HepG2 (cell line): ENCODE data around the gene EPB41L5. TPM values are rescaled to one million over a fixed set of nuclear protein-coding genes. Genes with fewer than 3 reads are reported as not detected.

Experiments used
- ATAC-seq: fragments of 200-7000 bp; cut with Tn5 transposase; 3 replicates; pipeline ENCODE4 v1.9.1; 2020; ENCODE audit warnings: mild to moderate bottlenecking, moderate library complexity
- BruUV-seq: library from RNA; stranded (reverse); fragments of 400-500 nt; replicated peaks from 2 replicates; lab custom pipeline; 2021; lab: Mats Ljungman, UMichigan
- CTCF ChIA-PET: fragments of 300-600 bp; formaldehyde crosslinking; extraction: SDS; loops from one replicate; lab custom pipeline; 2021; ENCODE audit warnings: low total read pairs, inconsistent platforms, low intra/inter-chr PET ratio; lab: Yijun Ruan, JAX
- POLR2A ChIA-PET: fragments of 350-600 bp; sonication (Branson Sonifier 250); formaldehyde crosslinking; loops from one replicate; lab custom pipeline; 2020; ENCODE audit warnings: antibody characterized with exemption, inconsistent platforms; lab: Yijun Ruan, JAX
- DNase-seq: peaks from one replicate; pipeline ENCODE4 v3.0.0-alpha.2; 2015; ENCODE audit warnings: low spot score
- FAIRE-seq: peaks from 3 replicates; lab custom pipeline; 2011; peaks lifted over from hg19 to GRCh38; lab: Jason Lieb, UNC
- H2AFZ ChIP-seq: one replicate; pipeline ENCODE4 v1.6.1; 2011; ENCODE audit warnings: low read length, inconsistent platforms
- H3K27ac ChIP-seq: fragments of 300-600 bp; 3 replicates; pipeline ENCODE4 v1.8.0; 2011; ENCODE audit warnings: mixed run types, mild to moderate bottlenecking, mixed read lengths, low read length, inconsistent platforms; ENCODE audit not compliant: insufficient read depth; ENCODE audit errors: extremely low read length
- H3K27me3 ChIP-seq, 2 experiments: fragments of 200-600 bp in 1 of 2; 2 replicates in 1 of 2; 3 replicates in 1 of 2; pipeline versions ENCODE4 v1.6.0 to v1.8.0; 2011; ENCODE audit warnings: low read length in 2 of 2, mild to moderate bottlenecking in 2 of 2, moderate library complexity in 2 of 2, inconsistent platforms in 1 of 2; ENCODE audit not compliant: insufficient read depth in 2 of 2, control insufficient read depth in 1 of 2
- H3K36me3 ChIP-seq, 2 experiments: fragments of 200-600 bp in 1 of 2; replicated peaks in 1 of 2; 2 replicates in 1 of 2; 3 replicates in 1 of 2; pipeline versions ENCODE4 v1.5.1 to v1.8.0; 2011; ENCODE audit warnings: low read length in 2 of 2, inconsistent platforms in 1 of 2; ENCODE audit not compliant: insufficient read depth in 2 of 2, control insufficient read depth in 1 of 2
- H3K4me1 ChIP-seq: 2 replicates; pipeline ENCODE4 v1.5.1; 2012; ENCODE audit warnings: low read length, inconsistent platforms; ENCODE audit not compliant: insufficient read depth
- H3K4me2 ChIP-seq: 2 replicates; pipeline ENCODE4 v1.6.0; 2011; ENCODE audit warnings: low read depth, low read length, inconsistent platforms
- H3K4me3 ChIP-seq, 3 experiments: fragments of 200-600 bp in 1 of 3; sonication (generic), shearing (Covaris generic) in 1 of 3; replicated peaks in 1 of 3; 2 replicates each; pipeline ENCODE4 v1.5.1; 2011 to 2016; ENCODE audit warnings: low read length in 3 of 3, inconsistent platforms in 2 of 3, low read depth in 2 of 3, mild to moderate bottlenecking in 2 of 3, control low read depth in 1 of 3, mixed read lengths in 1 of 3; ENCODE audit not compliant: insufficient read depth in 1 of 3
- H3K79me2 ChIP-seq: one replicate; pipeline ENCODE4 v1.6.1; 2011; ENCODE audit warnings: low read length, inconsistent platforms; ENCODE audit not compliant: insufficient read depth
- H3K9ac ChIP-seq: 2 replicates; pipeline ENCODE4 v1.6.0; 2011; ENCODE audit warnings: mild to moderate bottlenecking, low read depth, low read length, inconsistent platforms; ENCODE audit not compliant: insufficient read depth
- H3K9me3 ChIP-seq: 2 replicates; pipeline ENCODE4 v1.5.1; 2012; ENCODE audit warnings: mild to moderate bottlenecking, low read length
- H4K20me1 ChIP-seq: 2 replicates; pipeline ENCODE4 v1.6.0; 2011; ENCODE audit warnings: inconsistent platforms, mild to moderate bottlenecking, low read length, moderate library complexity; ENCODE audit not compliant: insufficient read depth
- CBFB ChIP-seq: sonication (generic); formaldehyde crosslinking; IDR thresholded peaks from 2 replicates; pipeline ENCODE4 v1.4.0; 2020; ENCODE audit warnings: missing genetic modification reagents
- CBX2 ChIP-seq, 2 experiments: fragments of 200-600 bp in 1 of 2; sonication (generic); formaldehyde crosslinking in 1 of 2; IDR thresholded peaks; 2 replicates each; pipeline versions ENCODE4 v1.7.0 to v1.8.1; 2018 to 2022; ENCODE audit warnings: low read depth in 2 of 2, low read length in 1 of 2, mild to moderate bottlenecking in 1 of 2, missing genetic modification reagents in 1 of 2
- IKZF1 ChIP-seq: fragments of 450-650 bp; IDR thresholded peaks from 2 replicates; pipeline ENCODE4 v1.7.1; 2016
- MIER2 ChIP-seq: IDR thresholded peaks from 2 replicates; pipeline ENCODE4 v1.6.1; 2016; ENCODE audit warnings: missing biosample characterization, missing genetic modification reagents
- MTA1 ChIP-seq: sonication (generic); formaldehyde crosslinking; IDR thresholded peaks from 2 replicates; pipeline ENCODE4 v1.4.0; 2020; ENCODE audit warnings: missing genetic modification reagents, mild to moderate bottlenecking, borderline replicate concordance
- REL ChIP-seq: sonication (generic); formaldehyde crosslinking; conservative IDR thresholded peaks from 2 replicates; pipeline ENCODE4 v1.8.0; 2022; ENCODE audit warnings: mild to moderate bottlenecking, missing genetic modification reagents, moderate library complexity
- SNAPC2 ChIP-seq: sonication (generic); formaldehyde crosslinking; IDR thresholded peaks from 2 replicates; pipeline ENCODE4 v1.8.1; 2022; ENCODE audit warnings: mild to moderate bottlenecking, missing genetic modification reagents
- SP2 ChIP-seq: sonication (generic); formaldehyde crosslinking; IDR thresholded peaks from 2 replicates; pipeline ENCODE4 v1.5.1; 2020; ENCODE audit warnings: mild to moderate bottlenecking, missing genetic modification reagents
- ZMYM2 ChIP-seq: sonication (generic); formaldehyde crosslinking; IDR thresholded peaks from 2 replicates; pipeline ENCODE4 v1.8.0; 2022; ENCODE audit warnings: mild to moderate bottlenecking, missing genetic modification reagents
- ZNF557 ChIP-seq: sonication (generic); formaldehyde crosslinking; IDR thresholded peaks from 2 replicates; pipeline ENCODE4 v1.4.0; 2020; ENCODE audit warnings: missing genetic modification reagents
- WGBS: methylation state at CpG from one replicate; pipeline ENCODE4 v1.1.6; 2017; ENCODE audit warnings: low lambda C conversion rate; 5-methylcytosine and 5-hydroxymethylcytosine counted together
- in situ Hi-C: cut with HindIII; loops from 2 replicates; pipeline ENCODE4 v1.10.0; 2017; ENCODE audit warnings: low pct_unique_long_range_greater_than_20kb; ENCODE audit not compliant: extremely low pct_ligation_motif_present
- intact Hi-C: fragments of 100-400 bp; cut with micrococcal nuclease; formaldehyde crosslinking; loops from one replicate; pipeline ENCODE4 v1.10.0; 2022; ENCODE audit not compliant: unreplicated experiment
- polyA plus RNA-seq, 8 experiments: library from polyadenylated mRNA; depleted of rRNA in 3 of 8; stranded (reverse) in 7 of 8; unstranded in 1 of 8; fragments of >200 nt; fragmentation: Illumina TruSeq in 4 of 8; extraction: Trizol in 4 of 8; gene quantifications; 2 replicates each; pipeline versions ENCODE4 v1.2.1 to v1.2.3, GENCODE V29; 2011 to 2016; ENCODE audit warnings: low read depth in 4 of 8, missing spikeins in 1 of 8, mixed read lengths in 1 of 8; ENCODE audit not compliant: insufficient read depth in 1 of 8
- total RNA-seq, 5 experiments: library from RNA; depleted of rRNA; stranded (reverse); fragments of >200 nt; fragmentation: Illumina TruSeq; extraction: Trizol; gene quantifications; 2 replicates each; pipeline ENCODE4 v1.2.3, GENCODE V29; 2016; ENCODE audit warnings: low read depth in 1 of 5
- TF ChIP-seq, protein P1 (sequence below): sonication (generic); formaldehyde crosslinking; IDR thresholded peaks from 2 replicates; pipeline ENCODE4 v1.8.1; 2023; ENCODE audit warnings: missing genetic modification reagents, inconsistent platforms, borderline replicate concordance
- TF ChIP-seq, protein P2 (sequence below): sonication (generic); formaldehyde crosslinking; IDR thresholded peaks from 2 replicates; pipeline ENCODE4 v1.9.0; 2022; ENCODE audit warnings: low read depth, missing genetic modification reagents
- TF ChIP-seq, protein P3 (sequence below): sonication (generic); formaldehyde crosslinking; IDR thresholded peaks from 2 replicates; pipeline ENCODE4 v1.5.1; 2020; ENCODE audit warnings: missing genetic modification reagents, mild to moderate bottlenecking, borderline replicate concordance
- TF ChIP-seq, protein P4 (sequence below): sonication (generic); formaldehyde crosslinking; IDR thresholded peaks from 2 replicates; pipeline ENCODE4 v1.4.0; 2020; ENCODE audit warnings: missing genetic modification reagents, mild to moderate bottlenecking, borderline replicate concordance
- TF ChIP-seq, protein P5 (sequence below): IDR thresholded peaks from 2 replicates; pipeline ENCODE4 v1.6.1; 2016; ENCODE audit warnings: low read depth
- TF ChIP-seq, protein P6 (sequence below): sonication (generic); formaldehyde crosslinking; IDR thresholded peaks from 2 replicates; pipeline ENCODE4 v1.8.1; 2022; ENCODE audit warnings: mild to moderate bottlenecking, missing genetic modification reagents

Gene EPB41L5
- total and polyA plus RNA-seq, 2 of the 13 experiments (the other 11 are each of a cell fraction or from before 2014, with no cell fraction given), result 40.5 to 47.5 TPM

DNA sequence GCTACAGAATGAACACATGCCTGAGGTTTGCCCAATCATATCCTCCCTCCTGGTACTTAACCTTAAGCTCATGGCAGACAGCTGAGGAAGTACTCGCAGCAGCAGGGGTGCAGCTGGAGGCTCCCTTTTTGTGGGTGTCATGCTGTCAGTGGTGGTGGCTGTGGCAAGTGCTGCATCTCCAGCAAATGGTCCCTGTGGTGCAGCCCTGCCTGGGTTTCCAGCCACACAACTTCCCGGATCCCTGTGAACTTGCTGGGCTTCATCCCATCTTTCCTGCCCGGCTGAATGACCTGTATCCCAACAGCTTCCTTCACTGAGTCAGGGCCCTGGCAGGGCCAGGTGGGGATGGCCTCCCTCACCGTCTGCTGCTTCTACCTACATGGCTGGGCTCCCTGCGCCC lies 205.3 kb downstream of the EPB41L5 start:
- Histone ChIP-seq H3K9ac (no peak overlapping the region), H2AFZ (no peak overlapping the region), H3K27me3 (no peaks in the 10 kb centered on the region), H3K9me3 (no peaks in the 10 kb centered on the region), H3K27ac (no peak overlapping the region), H3K79me2 (no peaks in the 10 kb centered on the region), H3K36me3 (no peaks in the 10 kb centered on the region), H4K20me1 (no peaks in the 10 kb centered on the region), H3K4me2 (no peak overlapping the region), H3K4me1 (peaks cover 15% of the 10 kb centered on the region), H3K4me3 (no peak overlapping the region)
- ChIA-PET POLR2A (no interaction called here), CTCF (no interaction called here)
- FAIRE-seq (no peak), ATAC-seq (no peak), DNase-seq (no peak)
- BruUV-seq, result no TSS peak
- 83% methylated on average over 4 of the region's 5 CpGs for WGBS
- intact Hi-C loops (no loop called here), in situ Hi-C loops (no loop called here)
- TF ChIP-seq MTA1, result no peak
- TF ChIP-seq REL (CRISPR knock-in tag), result no peak
- no peak for TF ChIP-seq IKZF1
- TF ChIP-seq, protein P1, sequence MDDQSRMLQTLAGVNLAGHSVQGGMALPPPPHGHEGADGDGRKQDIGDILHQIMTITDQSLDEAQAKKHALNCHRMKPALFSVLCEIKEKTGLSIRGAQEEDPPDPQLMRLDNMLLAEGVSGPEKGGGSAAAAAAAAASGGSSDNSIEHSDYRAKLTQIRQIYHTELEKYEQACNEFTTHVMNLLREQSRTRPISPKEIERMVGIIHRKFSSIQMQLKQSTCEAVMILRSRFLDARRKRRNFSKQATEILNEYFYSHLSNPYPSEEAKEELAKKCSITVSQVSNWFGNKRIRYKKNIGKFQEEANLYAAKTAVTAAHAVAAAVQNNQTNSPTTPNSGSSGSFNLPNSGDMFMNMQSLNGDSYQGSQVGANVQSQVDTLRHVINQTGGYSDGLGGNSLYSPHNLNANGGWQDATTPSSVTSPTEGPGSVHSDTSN (CRISPR knock-in tag), result no peak
- no peak for TF ChIP-seq CBX2 (IDR thresholded peaks at IDR 0.05; ENCODE audit: low read depth, low read length)
- TF ChIP-seq CBX2 (CRISPR knock-in tag; IDR thresholded peaks at IDR 0.05; ENCODE audit: low read depth), result no peak
- TF ChIP-seq, protein P2, sequence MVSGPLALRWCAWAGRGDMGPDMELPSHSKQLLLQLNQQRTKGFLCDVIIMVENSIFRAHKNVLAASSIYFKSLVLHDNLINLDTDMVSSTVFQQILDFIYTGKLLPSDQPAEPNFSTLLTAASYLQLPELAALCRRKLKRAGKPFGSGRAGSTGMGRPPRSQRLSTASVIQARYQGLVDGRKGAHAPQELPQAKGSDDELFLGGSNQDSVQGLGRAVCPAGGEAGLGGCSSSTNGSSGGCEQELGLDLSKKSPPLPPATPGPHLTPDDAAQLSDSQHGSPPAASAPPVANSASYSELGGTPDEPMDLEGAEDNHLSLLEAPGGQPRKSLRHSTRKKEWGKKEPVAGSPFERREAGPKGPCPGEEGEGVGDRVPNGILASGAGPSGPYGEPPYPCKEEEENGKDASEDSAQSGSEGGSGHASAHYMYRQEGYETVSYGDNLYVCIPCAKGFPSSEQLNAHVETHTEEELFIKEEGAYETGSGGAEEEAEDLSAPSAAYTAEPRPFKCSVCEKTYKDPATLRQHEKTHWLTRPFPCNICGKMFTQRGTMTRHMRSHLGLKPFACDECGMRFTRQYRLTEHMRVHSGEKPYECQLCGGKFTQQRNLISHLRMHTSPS (CRISPR knock-in tag), result no peak
- TF ChIP-seq ZMYM2 (CRISPR knock-in tag), result no peak
- no peak for TF ChIP-seq ZNF557 (CRISPR knock-in tag)
- no peak for TF ChIP-seq SP2 (CRISPR knock-in tag)
- no peak for TF ChIP-seq SNAPC2
- TF ChIP-seq, protein P3, sequence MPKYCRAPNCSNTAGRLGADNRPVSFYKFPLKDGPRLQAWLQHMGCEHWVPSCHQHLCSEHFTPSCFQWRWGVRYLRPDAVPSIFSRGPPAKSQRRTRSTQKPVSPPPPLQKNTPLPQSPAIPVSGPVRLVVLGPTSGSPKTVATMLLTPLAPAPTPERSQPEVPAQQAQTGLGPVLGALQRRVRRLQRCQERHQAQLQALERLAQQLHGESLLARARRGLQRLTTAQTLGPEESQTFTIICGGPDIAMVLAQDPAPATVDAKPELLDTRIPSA, result no peak
- TF ChIP-seq, protein P4, sequence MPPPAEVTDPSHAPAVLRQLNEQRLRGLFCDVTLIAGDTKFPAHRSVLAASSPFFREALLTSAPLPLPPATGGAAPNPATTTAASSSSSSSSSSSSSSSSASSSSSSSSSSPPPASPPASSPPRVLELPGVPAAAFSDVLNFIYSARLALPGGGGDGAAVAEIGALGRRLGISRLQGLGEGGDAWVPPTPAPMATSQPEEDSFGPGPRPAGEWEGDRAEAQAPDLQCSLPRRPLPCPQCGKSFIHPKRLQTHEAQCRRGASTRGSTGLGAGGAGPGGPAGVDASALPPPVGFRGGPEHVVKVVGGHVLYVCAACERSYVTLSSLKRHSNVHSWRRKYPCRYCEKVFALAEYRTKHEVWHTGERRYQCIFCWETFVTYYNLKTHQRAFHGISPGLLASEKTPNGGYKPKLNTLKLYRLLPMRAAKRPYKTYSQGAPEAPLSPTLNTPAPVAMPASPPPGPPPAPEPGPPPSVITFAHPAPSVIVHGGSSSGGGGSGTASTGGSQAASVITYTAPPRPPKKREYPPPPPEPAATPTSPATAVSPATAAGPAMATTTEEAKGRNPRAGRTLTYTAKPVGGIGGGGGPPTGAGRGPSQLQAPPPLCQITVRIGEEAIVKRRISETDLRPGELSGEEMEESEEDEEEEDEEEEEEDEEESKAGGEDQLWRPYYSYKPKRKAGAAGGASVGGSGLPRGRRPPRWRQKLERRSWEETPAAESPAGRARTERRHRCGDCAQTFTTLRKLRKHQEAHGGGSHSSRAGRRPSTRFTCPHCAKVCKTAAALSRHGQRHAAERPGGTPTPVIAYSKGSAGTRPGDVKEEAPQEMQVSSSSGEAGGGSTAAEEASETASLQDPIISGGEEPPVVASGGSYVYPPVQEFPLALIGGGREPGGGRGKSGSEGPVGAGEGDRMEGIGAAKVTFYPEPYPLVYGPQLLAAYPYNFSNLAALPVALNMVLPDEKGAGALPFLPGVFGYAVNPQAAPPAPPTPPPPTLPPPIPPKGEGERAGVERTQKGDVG (CRISPR knock-in tag), result no peak
- TF ChIP-seq MIER2 (CRISPR knock-in tag), result no peak
- TF ChIP-seq, protein P5, sequence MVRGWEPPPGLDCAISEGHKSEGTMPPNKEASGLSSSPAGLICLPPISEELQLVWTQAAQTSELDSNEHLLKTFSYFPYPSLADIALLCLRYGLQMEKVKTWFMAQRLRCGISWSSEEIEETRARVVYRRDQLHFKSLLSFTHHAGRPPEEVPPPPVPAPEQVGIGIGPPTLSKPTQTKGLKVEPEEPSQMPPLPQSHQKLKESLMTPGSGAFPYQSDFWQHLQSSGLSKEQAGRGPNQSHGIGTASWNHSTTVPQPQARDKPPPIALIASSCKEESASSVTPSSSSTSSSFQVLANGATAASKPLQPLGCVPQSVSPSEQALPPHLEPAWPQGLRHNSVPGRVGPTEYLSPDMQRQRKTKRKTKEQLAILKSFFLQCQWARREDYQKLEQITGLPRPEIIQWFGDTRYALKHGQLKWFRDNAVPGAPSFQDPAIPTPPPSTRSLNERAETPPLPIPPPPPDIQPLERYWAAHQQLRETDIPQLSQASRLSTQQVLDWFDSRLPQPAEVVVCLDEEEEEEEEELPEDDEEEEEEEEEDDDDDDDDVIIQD (CRISPR knock-in tag), result no peak
- TF ChIP-seq, protein P6, sequence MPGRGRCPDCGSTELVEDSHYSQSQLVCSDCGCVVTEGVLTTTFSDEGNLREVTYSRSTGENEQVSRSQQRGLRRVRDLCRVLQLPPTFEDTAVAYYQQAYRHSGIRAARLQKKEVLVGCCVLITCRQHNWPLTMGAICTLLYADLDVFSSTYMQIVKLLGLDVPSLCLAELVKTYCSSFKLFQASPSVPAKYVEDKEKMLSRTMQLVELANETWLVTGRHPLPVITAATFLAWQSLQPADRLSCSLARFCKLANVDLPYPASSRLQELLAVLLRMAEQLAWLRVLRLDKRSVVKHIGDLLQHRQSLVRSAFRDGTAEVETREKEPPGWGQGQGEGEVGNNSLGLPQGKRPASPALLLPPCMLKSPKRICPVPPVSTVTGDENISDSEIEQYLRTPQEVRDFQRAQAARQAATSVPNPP (CRISPR knock-in tag), result no peak
- TF ChIP-seq CBFB (CRISPR knock-in tag), result no peak
